PC-3 (cell line): ENCODE data around the gene APOA1.

Source experiments
- EZH2phosphoT487 ChIP-seq: fragments of 300-600 bp; sonication (generic); IDR thresholded peaks from 2 replicates; pipeline ENCODE4 v1.6.1; 2018; ENCODE audit warnings: mild to moderate bottlenecking, antibody characterized with exemption, low read length, borderline replicate concordance
- TF ChIP-seq, protein P1 (sequence below): fragments of 300-600 bp; sonication (generic); conservative IDR thresholded peaks from 2 replicates; pipeline ENCODE4 v1.5.1; 2017; ENCODE audit warnings: antibody characterized with exemption, low read depth, mild to moderate bottlenecking, low read length

DNA sequence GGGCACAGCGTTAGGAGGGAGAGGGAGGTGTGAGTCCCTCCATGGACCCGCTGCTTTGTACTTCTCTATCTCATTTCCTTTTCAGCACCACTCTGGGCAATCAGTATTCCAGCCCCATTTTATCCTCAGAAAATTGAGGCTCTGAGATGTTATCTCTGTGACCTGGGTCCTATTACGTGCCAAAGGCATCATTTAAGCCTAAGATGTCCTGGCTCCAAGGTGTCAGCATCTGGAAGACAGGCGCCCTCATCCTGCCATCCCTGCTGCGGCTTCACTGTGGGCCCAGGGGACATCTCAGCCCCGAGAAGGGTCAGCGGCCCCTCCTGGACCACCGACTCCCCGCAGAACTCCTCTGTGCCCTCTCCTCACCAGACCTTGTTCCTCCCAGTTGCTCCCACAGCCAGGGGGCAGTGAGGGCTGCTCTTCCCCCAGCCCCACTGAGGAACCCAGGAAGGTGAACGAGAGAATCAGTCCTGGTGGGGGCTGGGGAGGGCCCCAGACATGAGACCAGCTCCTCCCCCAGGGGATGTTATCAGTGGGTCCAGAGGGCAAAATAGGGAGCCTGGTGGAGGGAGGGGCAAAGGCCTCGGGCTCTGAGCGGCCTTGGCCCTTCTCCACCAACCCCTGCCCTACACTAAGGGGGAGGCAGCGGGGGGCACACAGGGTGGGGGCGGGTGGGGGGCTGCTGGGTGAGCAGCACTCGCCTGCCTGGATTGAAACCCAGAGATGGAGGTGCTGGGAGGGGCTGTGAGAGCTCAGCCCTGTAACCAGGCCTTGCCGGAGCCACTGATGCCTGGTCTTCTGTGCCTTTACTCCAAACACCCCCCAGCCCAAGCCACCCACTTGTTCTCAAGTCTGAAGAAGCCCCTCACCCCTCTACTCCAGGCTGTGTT, 8.5 kb downstream of the APOA1 start:
- TF ChIP-seq, protein P1, sequence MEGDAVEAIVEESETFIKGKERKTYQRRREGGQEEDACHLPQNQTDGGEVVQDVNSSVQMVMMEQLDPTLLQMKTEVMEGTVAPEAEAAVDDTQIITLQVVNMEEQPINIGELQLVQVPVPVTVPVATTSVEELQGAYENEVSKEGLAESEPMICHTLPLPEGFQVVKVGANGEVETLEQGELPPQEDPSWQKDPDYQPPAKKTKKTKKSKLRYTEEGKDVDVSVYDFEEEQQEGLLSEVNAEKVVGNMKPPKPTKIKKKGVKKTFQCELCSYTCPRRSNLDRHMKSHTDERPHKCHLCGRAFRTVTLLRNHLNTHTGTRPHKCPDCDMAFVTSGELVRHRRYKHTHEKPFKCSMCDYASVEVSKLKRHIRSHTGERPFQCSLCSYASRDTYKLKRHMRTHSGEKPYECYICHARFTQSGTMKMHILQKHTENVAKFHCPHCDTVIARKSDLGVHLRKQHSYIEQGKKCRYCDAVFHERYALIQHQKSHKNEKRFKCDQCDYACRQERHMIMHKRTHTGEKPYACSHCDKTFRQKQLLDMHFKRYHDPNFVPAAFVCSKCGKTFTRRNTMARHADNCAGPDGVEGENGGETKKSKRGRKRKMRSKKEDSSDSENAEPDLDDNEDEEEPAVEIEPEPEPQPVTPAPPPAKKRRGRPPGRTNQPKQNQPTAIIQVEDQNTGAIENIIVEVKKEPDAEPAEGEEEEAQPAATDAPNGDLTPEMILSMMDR: no peak
- TF ChIP-seq EZH2phosphoT487: no peak
